ENCODE measurements around the gene ZC3H6. TPM values are rescaled to one million over a fixed set of nuclear protein-coding genes. Genes with fewer than 3 reads are reported as not detected.

ZC3H6 gene
- total RNA-seq, 1 experiment from 2014 or later = 10.0 TPM

DNA sequence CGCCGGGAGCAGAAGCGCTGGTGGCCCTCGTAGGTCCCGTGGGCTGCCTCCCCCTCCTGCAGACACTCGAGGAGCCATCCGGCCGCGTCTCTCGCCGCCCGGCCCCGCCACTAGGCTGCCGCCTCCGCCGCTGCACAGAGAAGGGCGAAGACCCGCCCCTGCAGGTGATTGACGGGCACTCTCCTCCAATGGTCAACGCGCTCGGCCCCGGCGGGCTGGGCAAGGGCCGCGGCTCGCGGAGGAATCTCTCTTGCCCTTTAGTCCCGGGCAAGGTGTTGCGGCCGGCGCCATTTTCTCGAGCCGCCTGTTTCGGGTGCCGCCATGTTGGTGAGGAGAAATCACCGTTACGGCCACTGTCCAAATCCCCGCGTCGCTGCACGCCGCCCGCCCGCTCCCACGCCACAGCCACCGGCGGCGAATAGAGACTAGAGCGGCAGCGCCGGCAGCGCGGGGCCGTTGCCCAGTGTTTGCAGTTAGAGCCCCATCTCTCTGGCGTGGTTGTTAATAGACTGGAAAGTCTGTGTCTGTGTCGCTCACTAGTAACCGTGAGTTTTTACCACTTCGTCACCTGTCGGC, at the start of gene ZC3H6 (continued):
- TF ChIP-seq OVOL2 (CRISPR knock-in tag; IDR thresholded peaks at IDR 0.05; ENCODE audit: borderline replicate concordance) (peak; percentile 75; the same call in 1 of the 2 replicates), SOX15 (CRISPR knock-in tag; IDR thresholded peaks at IDR 0.05) (no peak), ZNF263 (CRISPR knock-in tag; IDR thresholded peaks at IDR 0.05; ENCODE audit: low read depth) (0 out of 2 replicates have a peak, but pooled peaks have one; percentile 26), ZNF396 (CRISPR knock-in tag; IDR thresholded peaks at IDR 0.05; ENCODE audit: borderline replicate concordance) (no peak), ZNF219 (CRISPR knock-in tag; IDR thresholded peaks at IDR 0.05; ENCODE audit: borderline replicate concordance) (peak; percentile 28; the same call in 1 of the 2 replicates), TP53 (CRISPR knock-in tag; IDR thresholded peaks at IDR 0.05) (peak; percentile 80; the same call in 1 of the 2 replicates), FOXP1 (CRISPR knock-in tag; IDR thresholded peaks at IDR 0.05; ENCODE audit: borderline replicate concordance) (peak; percentile 95), SMAD4 (CRISPR knock-in tag; IDR thresholded peaks at IDR 0.05) (no peak; the same call in 1 of the 2 replicates), NFE2L1 (CRISPR knock-in tag; IDR thresholded peaks at IDR 0.05) (peak; percentile 83), ZNF232 (CRISPR knock-in tag; IDR thresholded peaks at IDR 0.05) (peak; percentile 87; the same call in 1 of the 2 replicates), CREB1 (CRISPR knock-in tag; IDR thresholded peaks at IDR 0.05) (peak; percentile 38; the same call in 1 of the 2 replicates)
- TF ChIP-seq, protein P1, sequence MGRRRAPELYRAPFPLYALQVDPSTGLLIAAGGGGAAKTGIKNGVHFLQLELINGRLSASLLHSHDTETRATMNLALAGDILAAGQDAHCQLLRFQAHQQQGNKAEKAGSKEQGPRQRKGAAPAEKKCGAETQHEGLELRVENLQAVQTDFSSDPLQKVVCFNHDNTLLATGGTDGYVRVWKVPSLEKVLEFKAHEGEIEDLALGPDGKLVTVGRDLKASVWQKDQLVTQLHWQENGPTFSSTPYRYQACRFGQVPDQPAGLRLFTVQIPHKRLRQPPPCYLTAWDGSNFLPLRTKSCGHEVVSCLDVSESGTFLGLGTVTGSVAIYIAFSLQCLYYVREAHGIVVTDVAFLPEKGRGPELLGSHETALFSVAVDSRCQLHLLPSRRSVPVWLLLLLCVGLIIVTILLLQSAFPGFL (CRISPR knock-in tag; IDR thresholded peaks at IDR 0.05; ENCODE audit: borderline replicate concordance) = peak; percentile 50; the same call in 1 of the 2 replicates
- TF ChIP-seq, protein P2, sequence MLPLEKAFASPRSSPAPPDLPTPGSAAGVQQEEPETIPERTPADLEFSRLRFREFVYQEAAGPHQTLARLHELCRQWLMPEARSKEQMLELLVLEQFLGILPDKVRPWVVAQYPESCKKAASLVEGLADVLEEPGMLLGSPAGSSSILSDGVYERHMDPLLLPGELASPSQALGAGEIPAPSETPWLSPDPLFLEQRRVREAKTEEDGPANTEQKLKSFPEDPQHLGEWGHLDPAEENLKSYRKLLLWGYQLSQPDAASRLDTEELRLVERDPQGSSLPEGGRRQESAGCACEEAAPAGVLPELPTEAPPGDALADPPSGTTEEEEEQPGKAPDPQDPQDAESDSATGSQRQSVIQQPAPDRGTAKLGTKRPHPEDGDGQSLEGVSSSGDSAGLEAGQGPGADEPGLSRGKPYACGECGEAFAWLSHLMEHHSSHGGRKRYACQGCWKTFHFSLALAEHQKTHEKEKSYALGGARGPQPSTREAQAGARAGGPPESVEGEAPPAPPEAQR (CRISPR knock-in tag; IDR thresholded peaks at IDR 0.05) = no peak
- TF ChIP-seq, protein P3, sequence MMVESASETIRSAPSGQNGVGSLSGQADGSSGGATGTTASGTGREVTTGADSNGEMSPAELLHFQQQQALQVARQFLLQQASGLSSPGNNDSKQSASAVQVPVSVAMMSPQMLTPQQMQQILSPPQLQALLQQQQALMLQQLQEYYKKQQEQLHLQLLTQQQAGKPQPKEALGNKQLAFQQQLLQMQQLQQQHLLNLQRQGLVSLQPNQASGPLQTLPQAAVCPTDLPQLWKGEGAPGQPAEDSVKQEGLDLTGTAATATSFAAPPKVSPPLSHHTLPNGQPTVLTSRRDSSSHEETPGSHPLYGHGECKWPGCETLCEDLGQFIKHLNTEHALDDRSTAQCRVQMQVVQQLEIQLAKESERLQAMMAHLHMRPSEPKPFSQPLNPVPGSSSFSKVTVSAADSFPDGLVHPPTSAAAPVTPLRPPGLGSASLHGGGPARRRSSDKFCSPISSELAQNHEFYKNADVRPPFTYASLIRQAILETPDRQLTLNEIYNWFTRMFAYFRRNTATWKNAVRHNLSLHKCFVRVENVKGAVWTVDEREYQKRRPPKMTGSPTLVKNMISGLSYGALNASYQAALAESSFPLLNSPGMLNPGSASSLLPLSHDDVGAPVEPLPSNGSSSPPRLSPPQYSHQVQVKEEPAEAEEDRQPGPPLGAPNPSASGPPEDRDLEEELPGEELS (CRISPR knock-in tag; IDR thresholded peaks at IDR 0.05) = peak; percentile 95
- TF ChIP-seq, protein P4, sequence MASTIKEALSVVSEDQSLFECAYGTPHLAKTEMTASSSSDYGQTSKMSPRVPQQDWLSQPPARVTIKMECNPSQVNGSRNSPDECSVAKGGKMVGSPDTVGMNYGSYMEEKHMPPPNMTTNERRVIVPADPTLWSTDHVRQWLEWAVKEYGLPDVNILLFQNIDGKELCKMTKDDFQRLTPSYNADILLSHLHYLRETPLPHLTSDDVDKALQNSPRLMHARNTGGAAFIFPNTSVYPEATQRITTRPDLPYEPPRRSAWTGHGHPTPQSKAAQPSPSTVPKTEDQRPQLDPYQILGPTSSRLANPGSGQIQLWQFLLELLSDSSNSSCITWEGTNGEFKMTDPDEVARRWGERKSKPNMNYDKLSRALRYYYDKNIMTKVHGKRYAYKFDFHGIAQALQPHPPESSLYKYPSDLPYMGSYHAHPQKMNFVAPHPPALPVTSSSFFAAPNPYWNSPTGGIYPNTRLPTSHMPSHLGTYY (CRISPR knock-in tag; IDR thresholded peaks at IDR 0.05) = no peak
- TF ChIP-seq, protein P5, sequence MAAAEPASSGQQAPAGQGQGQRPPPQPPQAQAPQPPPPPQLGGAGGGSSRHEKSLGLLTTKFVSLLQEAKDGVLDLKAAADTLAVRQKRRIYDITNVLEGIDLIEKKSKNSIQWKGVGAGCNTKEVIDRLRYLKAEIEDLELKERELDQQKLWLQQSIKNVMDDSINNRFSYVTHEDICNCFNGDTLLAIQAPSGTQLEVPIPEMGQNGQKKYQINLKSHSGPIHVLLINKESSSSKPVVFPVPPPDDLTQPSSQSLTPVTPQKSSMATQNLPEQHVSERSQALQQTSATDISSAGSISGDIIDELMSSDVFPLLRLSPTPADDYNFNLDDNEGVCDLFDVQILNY (CRISPR knock-in tag; IDR thresholded peaks at IDR 0.05) = peak; percentile 90
- TF ChIP-seq, protein P6, sequence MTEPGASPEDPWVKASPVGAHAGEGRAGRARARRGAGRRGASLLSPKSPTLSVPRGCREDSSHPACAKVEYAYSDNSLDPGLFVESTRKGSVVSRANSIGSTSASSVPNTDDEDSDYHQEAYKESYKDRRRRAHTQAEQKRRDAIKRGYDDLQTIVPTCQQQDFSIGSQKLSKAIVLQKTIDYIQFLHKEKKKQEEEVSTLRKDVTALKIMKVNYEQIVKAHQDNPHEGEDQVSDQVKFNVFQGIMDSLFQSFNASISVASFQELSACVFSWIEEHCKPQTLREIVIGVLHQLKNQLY (CRISPR knock-in tag; IDR thresholded peaks at IDR 0.05) = no peak
- TF ChIP-seq, protein P7, sequence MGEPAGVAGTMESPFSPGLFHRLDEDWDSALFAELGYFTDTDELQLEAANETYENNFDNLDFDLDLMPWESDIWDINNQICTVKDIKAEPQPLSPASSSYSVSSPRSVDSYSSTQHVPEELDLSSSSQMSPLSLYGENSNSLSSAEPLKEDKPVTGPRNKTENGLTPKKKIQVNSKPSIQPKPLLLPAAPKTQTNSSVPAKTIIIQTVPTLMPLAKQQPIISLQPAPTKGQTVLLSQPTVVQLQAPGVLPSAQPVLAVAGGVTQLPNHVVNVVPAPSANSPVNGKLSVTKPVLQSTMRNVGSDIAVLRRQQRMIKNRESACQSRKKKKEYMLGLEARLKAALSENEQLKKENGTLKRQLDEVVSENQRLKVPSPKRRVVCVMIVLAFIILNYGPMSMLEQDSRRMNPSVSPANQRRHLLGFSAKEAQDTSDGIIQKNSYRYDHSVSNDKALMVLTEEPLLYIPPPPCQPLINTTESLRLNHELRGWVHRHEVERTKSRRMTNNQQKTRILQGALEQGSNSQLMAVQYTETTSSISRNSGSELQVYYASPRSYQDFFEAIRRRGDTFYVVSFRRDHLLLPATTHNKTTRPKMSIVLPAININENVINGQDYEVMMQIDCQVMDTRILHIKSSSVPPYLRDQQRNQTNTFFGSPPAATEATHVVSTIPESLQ (CRISPR knock-in tag; IDR thresholded peaks at IDR 0.05) = no peak
- TF ChIP-seq, protein P8, sequence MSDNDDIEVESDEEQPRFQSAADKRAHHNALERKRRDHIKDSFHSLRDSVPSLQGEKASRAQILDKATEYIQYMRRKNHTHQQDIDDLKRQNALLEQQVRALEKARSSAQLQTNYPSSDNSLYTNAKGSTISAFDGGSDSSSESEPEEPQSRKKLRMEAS (CRISPR knock-in tag; IDR thresholded peaks at IDR 0.05) = peak; percentile 93

Data from WTC11 (cell line).